ENCODE results near the gene SPATA24.

- TF ChIP-seq CTCF (conservative IDR thresholded peaks at IDR 0.05) (no peak), EZH2 (IDR thresholded peaks at IDR 0.05; ENCODE audit: low read depth) (no peak)
Observed at GRCh38 chr5:139383993-139384590, 19.8 kb downstream of the SPATA24 start.
